GM19438 (cell line): ENCODE measurements around the gene PLCH2.

Source experiments
- ATAC-seq: cut with Tn5 transposase; IDR thresholded peaks from one replicate; pipeline ENCODE4 v1.9.1; 2021; ENCODE audit warnings: low read depth; ENCODE audit not compliant: unreplicated experiment

Gene PLCH2, protein sequence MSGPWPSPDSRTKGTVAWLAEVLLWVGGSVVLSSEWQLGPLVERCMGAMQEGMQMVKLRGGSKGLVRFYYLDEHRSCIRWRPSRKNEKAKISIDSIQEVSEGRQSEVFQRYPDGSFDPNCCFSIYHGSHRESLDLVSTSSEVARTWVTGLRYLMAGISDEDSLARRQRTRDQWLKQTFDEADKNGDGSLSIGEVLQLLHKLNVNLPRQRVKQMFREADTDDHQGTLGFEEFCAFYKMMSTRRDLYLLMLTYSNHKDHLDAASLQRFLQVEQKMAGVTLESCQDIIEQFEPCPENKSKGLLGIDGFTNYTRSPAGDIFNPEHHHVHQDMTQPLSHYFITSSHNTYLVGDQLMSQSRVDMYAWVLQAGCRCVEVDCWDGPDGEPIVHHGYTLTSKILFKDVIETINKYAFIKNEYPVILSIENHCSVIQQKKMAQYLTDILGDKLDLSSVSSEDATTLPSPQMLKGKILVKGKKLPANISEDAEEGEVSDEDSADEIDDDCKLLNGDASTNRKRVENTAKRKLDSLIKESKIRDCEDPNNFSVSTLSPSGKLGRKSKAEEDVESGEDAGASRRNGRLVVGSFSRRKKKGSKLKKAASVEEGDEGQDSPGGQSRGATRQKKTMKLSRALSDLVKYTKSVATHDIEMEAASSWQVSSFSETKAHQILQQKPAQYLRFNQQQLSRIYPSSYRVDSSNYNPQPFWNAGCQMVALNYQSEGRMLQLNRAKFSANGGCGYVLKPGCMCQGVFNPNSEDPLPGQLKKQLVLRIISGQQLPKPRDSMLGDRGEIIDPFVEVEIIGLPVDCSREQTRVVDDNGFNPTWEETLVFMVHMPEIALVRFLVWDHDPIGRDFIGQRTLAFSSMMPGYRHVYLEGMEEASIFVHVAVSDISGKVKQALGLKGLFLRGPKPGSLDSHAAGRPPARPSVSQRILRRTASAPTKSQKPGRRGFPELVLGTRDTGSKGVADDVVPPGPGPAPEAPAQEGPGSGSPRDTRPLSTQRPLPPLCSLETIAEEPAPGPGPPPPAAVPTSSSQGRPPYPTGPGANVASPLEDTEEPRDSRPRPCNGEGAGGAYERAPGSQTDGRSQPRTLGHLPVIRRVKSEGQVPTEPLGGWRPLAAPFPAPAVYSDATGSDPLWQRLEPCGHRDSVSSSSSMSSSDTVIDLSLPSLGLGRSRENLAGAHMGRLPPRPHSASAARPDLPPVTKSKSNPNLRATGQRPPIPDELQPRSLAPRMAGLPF (N-terminal part only)

GRCh38 chr1:2476061-2476999, at the start of gene PLCH2:
PLCH2 (plus strand) TSS chr1:2476289; CDS start chr1:2476589, 300 bp downstream.
- ATAC-seq: no peak

GRCh38 chr1:2426540-2426939, 49.5 kb upstream of the PLCH2 start:
- no peak for ATAC-seq

DNA sequence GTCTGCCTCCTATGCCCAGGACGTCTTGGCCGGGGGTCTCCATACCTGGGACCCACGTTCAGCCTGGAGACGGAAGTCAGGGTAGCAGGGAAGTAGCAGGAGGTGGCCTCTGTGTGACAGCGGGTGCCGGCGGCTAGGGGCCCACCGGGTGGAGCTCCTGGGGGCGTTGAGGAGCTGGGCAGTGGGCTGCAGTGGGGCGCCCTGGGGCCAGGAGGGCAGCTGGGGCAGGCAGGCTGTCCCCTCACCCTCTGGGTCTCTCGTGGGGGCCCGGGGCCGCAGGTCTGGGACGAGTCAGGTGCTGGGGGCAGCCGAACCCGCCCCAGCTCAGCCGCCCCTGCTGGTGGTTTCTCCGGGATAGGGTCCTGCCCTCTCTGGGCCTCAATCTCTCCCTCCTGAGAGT, 49.0 kb upstream of the PLCH2 start:
- no peak for ATAC-seq

DNA sequence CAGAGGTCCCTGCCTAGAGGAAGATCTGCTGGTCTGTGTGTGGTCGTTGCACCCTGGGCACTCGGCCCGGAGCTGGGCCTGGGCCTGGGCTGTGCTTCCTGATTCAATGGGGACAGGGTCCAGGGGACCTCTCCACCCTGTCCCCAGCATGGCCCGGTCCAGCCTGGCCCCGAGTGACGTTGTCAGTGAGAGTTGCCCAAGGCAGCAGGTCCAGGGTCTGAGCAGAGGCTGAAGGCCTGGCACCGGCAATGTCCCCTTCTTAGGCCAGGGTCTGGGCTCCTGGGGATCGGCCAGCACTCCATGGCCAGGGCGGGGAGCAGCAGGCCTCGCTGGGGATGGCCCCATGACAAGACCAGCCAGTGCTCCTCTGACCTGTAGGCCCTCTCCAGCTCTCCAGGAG, 48.1 kb upstream of the PLCH2 start:
- ATAC-seq: no peak

- no peak for ATAC-seq
Measured at GRCh38 chr1:2428490-2428889, 47.6 kb upstream of the PLCH2 start.

GRCh38 chr1:2429780-2430591, 46.1 kb upstream of the PLCH2 start:
- ATAC-seq: no peak

- no peak for ATAC-seq
Measured at GRCh38 chr1:2430592-2430973, 45.5 kb upstream of the PLCH2 start.

GRCh38 chr1:2431103-2431502, 45.0 kb upstream of the PLCH2 start:
- no peak for ATAC-seq

DNA sequence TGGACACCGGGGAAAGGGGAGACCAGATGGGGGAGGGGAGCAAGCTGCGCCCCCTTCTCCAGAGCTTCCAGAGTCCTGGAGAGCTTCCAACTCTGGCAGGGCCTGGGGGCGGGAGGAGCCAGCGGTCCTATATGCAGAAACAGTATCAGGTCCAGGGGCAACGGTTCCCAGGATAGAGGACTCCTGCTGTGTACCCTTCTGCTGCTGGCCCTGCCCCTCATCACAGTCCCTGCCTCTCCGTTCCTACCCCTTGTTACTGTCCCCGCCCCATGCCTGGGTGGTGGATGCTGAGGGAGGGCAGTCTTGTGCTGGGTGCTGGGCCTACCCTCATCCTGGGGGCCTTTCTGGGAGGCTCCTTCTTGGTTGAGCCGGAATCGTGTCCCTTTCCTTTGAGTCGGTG, 44.6 kb upstream of the PLCH2 start:
- no peak for ATAC-seq

- ATAC-seq: no peak
Measured at GRCh38 chr1:2432441-2432844, 43.6 kb upstream of the PLCH2 start.

DNA sequence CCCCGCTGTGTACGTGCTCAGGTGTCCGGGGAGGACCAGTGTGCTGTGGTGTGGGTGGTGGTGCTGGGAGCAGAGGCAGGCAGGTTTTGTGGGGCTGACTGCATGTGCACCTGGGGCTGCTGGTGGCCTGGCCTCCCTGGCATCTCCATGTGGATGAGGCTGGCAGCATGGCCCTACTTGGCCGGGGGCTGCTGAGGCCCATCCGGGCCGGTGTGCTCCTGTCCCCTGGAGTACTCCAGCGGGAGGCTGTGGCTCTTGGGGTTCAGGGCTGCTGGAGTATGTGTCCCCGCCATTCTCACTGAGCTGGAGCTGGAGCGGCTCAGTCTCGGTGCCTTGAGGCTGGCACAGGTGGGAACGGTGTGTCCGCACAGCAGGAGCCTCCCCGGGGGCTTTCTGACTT, 42.9 kb upstream of the PLCH2 start:
- no peak for ATAC-seq

- ATAC-seq: no peak
Measured at GRCh38 chr1:2433936-2434655, 42.0 kb upstream of the PLCH2 start.

GRCh38 chr1:2435091-2435490, 41.0 kb upstream of the PLCH2 start:
- ATAC-seq: no peak

- no peak for ATAC-seq
Measured at GRCh38 chr1:2435746-2436355, 40.2 kb upstream of the PLCH2 start.

DNA sequence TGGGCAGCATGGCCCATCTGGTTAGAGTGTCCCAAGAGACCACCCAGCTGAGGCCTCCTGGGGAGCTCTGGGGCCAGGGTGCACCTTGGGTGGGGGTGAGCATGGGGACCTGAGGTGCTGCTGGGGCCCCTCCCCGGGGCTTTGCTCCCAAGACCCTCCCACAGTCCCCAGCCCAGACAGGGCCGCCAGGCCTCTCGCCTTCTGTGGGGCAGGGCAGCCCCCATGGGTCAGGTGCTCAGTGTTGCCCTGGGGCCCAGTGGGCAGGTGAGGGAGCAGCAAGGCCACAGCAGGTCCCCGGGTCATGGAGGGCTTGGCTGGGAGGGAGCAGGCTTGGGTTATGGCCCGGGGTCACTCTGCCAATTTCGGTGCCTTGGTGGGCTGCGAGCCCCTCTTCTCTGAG, 39.2 kb upstream of the PLCH2 start:
- ATAC-seq: no peak

DNA sequence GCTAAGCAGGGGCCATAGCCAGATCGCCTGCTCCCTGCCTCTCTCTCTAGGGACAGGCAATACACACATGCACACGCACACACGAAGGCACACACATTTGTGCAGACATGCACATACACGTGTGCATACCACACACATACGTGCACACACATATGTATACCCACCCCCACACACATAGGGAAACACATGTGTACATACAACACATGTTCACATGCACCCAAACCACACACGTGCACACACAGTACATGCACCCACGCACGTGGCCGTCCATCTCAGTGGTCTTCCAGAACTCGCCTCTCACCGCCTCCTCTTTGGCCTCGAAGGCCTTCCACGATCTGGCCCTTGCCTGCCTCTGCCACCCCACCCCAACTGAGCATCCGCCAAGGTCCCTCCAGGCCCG, 38.5 kb upstream of the PLCH2 start:
- ATAC-seq: no peak

DNA sequence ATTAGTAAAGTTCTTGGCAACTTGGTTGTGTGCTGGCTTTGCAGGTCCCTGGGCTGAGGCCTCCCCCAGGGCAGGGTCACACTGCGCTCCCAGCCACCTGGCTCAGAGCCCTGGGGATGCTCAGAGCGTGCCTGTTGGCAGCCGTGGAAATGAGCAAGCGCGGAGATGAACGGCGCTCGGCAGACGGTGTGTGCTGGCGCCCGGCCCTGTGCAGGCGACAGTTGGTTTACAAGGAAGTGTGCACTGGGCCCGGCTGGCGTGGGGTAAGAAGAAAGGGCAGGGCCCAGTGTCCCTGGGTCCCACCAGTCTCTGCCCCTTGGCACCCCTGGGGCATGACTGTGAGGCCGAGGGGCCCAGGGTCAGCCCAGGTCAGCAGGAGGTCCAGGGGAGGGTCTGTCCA, 38.1 kb upstream of the PLCH2 start:
- ATAC-seq: no peak

DNA sequence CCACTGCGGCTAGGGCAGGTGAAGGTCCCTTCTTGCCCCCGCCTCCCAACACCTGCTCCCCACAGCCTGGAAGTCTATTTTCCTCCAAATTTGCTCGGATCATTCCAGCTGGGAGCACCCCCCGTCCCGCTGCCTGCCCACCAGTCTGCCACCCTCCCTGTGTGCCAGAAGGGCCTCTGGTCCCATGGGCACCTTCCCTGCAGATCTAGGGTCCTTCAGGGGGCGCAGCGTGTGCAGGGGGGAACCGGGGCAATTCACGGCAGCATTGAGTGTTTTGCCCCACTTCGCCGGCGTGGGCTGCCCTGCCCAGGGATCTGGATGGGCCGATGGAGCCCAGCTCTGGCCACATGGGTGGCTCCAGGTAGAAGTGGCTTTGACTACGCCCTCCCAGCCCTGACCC, 37.4 kb upstream of the PLCH2 start:
- no peak for ATAC-seq
